Transverse colon (tissue), 3 donors: ENCODE results near the gene MRPL55.

Experiments used
- POLR2A ChIP-seq: fragments of 450-650 bp; IDR thresholded peaks from one replicate; pipeline ENCODE4 v1.6.1; 2016; ENCODE audit warnings: antibody characterized with exemption, mild to moderate bottlenecking, moderate library complexity
- TF ChIP-seq, protein P1 (sequence below), 5 experiments: fragments of 200-600 bp in 3 of 5; fragments of 450-650 bp in 2 of 5; sonication (generic) in 3 of 5; IDR thresholded peaks; 1 replicate in 2 of 5; 2 replicates in 3 of 5; pipeline ENCODE4 v1.5.1; 2016 to 2017; ENCODE audit warnings: antibody characterized with exemption in 5 of 5, inconsistent platforms in 3 of 5, mild to moderate bottlenecking in 2 of 5, moderate library complexity in 1 of 5

DNA sequence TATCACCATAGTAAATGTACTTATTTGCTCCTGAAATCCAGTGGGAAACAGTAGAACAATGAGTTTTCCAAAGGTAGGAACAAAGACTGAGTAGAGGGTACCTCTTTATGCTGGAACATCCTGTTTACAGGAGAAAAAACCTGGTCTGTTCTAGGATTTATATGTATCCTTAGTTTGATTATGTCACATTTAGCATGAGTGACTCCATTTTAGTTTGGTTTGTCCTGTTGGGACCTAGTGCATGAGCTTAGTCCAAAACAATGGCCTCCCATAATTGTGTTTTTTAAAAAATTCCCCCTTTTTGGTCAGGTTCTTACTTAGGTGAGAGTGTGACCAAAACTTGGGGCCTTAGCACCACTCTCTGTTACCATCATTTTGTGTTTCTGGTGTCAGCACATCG is 3.5 kb upstream of the MRPL55 start:
- TF ChIP-seq, protein P1, sequence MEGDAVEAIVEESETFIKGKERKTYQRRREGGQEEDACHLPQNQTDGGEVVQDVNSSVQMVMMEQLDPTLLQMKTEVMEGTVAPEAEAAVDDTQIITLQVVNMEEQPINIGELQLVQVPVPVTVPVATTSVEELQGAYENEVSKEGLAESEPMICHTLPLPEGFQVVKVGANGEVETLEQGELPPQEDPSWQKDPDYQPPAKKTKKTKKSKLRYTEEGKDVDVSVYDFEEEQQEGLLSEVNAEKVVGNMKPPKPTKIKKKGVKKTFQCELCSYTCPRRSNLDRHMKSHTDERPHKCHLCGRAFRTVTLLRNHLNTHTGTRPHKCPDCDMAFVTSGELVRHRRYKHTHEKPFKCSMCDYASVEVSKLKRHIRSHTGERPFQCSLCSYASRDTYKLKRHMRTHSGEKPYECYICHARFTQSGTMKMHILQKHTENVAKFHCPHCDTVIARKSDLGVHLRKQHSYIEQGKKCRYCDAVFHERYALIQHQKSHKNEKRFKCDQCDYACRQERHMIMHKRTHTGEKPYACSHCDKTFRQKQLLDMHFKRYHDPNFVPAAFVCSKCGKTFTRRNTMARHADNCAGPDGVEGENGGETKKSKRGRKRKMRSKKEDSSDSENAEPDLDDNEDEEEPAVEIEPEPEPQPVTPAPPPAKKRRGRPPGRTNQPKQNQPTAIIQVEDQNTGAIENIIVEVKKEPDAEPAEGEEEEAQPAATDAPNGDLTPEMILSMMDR (IDR thresholded peaks at IDR 0.05): no peak
- TF ChIP-seq POLR2A: no peak
